ENCODE measurements around the gene TAS2R38.

Gene TAS2R38

DNA sequence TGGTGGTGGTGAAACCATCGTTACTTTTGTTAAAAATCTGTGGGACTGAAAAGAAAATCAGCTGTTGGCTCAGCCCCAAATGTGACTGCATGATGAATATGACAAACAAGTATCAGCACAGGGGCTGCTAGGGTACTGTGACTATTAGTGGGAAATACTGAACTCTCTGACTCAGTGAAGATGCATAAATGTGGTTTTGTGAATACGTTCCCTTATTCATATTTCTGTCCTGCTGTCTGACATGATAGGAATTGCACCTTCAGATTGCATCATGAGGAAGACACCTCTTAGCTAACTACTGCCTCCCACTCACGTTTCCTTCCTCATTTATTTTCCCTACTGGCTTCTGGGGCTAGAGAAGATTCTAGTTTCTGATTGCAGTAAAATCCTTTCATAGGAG is 28.2 kb downstream of the TAS2R38 start:
- DNase-seq (ENCODE audit: low read depth): no peak
- TF ChIP-seq, protein P1, sequence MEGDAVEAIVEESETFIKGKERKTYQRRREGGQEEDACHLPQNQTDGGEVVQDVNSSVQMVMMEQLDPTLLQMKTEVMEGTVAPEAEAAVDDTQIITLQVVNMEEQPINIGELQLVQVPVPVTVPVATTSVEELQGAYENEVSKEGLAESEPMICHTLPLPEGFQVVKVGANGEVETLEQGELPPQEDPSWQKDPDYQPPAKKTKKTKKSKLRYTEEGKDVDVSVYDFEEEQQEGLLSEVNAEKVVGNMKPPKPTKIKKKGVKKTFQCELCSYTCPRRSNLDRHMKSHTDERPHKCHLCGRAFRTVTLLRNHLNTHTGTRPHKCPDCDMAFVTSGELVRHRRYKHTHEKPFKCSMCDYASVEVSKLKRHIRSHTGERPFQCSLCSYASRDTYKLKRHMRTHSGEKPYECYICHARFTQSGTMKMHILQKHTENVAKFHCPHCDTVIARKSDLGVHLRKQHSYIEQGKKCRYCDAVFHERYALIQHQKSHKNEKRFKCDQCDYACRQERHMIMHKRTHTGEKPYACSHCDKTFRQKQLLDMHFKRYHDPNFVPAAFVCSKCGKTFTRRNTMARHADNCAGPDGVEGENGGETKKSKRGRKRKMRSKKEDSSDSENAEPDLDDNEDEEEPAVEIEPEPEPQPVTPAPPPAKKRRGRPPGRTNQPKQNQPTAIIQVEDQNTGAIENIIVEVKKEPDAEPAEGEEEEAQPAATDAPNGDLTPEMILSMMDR (IDR thresholded peaks at IDR 0.05; ENCODE audit: control insufficient read depth, insufficient read depth, low read depth, low read length, missing control alignments): no peak
- no peak overlapping the region for H3K4me3 ChIP-seq (ENCODE audit: control insufficient read depth, low read depth, low read length)

DNA sequence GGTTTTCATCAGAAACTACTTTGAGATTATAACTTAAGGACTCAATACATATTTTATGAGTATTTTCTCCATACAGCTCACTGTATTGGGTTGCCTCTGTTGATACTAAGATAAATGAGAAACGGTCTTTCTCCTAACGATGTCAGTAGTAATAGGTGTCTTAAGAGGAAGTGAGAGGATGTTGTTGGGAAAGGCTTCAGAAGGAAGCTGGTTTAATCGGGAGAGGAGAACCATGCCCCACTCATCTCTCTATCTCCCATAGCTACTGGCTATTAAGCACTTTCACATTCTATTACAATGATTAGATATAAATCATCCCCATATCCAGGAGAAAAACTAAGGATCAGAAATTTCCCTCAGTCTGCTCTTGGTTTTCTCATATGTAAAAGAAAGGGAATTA is 28.8 kb downstream of the TAS2R38 start:
- no peak overlapping the region for H3K4me3 ChIP-seq (ENCODE audit: control insufficient read depth, low read depth, low read length)
- DNase-seq (ENCODE audit: low read depth): no peak
- TF ChIP-seq, protein P1 (IDR thresholded peaks at IDR 0.05; ENCODE audit: control insufficient read depth, insufficient read depth, low read depth, low read length, missing control alignments): no peak

DNA sequence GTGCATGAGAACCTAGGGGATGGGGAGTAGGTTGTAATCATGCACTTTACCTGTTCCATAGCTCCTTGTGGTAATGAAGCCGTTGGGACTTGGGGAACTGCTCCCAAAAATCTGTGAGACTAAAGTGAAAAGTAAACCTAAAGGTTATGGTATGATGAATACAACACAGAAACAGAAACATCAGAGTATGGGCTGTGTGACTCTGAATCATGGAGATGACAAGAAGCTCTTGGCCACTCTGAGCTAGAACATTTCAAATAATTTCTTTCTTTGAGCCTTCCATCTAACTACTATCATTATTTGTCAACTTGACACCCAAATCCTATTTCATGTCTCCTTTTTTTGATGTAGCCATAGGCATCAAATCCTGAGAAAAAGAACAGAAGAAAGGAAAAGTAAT is 29.7 kb downstream of the TAS2R38 start:
- TF ChIP-seq, protein P1 (IDR thresholded peaks at IDR 0.05; ENCODE audit: control insufficient read depth, insufficient read depth, low read depth, low read length, missing control alignments): no peak
- no peak overlapping the region for H3K4me3 ChIP-seq (ENCODE audit: control insufficient read depth, low read depth, low read length)
- no peak for DNase-seq (ENCODE audit: low read depth)

DNA sequence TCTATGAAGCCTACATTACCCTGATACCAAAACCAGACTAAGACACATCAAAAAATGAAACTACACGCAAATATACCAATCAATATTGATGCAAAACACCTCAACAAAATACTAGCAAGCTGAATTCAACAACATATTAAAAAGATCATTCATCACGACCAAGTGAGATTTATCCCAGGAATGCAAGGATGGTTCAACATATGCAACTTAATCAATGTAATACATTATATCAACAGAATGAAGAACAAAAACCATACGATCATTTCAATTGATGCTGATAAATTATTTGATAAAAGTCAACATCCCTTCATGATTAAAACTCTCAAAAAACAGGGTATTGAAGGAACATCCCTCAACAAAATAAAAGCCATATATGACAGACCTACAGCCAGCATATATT is 32.5 kb downstream of the TAS2R38 start:
- TF ChIP-seq, protein P1 (IDR thresholded peaks at IDR 0.05; ENCODE audit: control insufficient read depth, insufficient read depth, low read depth, low read length, missing control alignments): no peak
- DNase-seq (ENCODE audit: low read depth): no peak

DNA sequence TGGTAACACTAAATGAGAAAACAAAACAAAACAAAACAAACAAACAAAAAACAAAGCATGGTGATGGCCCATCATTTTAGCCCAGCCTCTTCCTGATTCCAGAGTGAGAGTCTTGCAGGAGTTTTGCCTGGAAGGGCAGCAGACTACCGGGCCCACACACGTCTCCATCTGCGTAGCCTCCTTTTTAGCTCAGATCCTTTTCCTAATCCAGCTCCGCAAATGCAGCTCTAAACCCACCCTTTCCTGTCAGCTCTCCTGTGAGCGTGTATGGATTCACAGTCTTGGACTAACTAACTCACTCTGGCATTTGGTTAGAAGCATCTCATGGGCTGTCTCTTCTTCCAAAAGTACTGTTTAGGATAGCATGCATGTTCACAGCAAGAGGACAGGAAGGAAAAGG is 43.4 kb downstream of the TAS2R38 start:
- no peak overlapping the region for H3K4me3 ChIP-seq (ENCODE audit: control insufficient read depth, low read depth, low read length)
- no peak for DNase-seq (ENCODE audit: low read depth)
- TF ChIP-seq, protein P1 (IDR thresholded peaks at IDR 0.05; ENCODE audit: control insufficient read depth, insufficient read depth, low read depth, low read length, missing control alignments): no peak

More for the DNA sequence above, 32.5 kb downstream of the TAS2R38 start:
- no peak overlapping the region for H3K4me3 ChIP-seq (ENCODE audit: control insufficient read depth, low read depth, low read length)

DNA sequence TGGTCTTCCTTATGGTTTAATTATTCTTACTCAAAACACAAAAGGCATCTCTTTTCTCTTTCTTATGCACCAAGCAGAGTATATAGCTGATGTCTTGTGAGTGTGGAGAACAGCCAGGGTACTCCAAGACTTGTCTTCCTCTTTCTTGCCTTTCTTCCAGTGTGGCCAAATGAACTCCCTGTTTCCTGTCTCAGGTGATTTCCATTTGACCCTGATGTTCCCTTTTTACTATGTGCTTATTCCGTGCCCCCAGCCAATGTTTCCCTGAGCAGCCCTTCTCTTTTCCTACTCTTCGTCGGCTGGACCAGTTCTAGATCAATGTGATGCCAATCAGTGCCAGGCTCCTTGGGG is 44.8 kb downstream of the TAS2R38 start:
- TF ChIP-seq, protein P1 (IDR thresholded peaks at IDR 0.05; ENCODE audit: control insufficient read depth, insufficient read depth, low read depth, low read length, missing control alignments): no peak
- DNase-seq (ENCODE audit: low read depth): no peak

More for the DNA sequence above, 44.8 kb downstream of the TAS2R38 start:
- no peak overlapping the region for H3K4me3 ChIP-seq (ENCODE audit: control insufficient read depth, low read depth, low read length)
